Measurements from ENCODE around the gene PARN.
"Not testable (repeated sequence)": the region's sequence is repeated elsewhere in the genome, so short reads cannot be mapped to it uniquely, and the experiment has no call there.

DNA sequence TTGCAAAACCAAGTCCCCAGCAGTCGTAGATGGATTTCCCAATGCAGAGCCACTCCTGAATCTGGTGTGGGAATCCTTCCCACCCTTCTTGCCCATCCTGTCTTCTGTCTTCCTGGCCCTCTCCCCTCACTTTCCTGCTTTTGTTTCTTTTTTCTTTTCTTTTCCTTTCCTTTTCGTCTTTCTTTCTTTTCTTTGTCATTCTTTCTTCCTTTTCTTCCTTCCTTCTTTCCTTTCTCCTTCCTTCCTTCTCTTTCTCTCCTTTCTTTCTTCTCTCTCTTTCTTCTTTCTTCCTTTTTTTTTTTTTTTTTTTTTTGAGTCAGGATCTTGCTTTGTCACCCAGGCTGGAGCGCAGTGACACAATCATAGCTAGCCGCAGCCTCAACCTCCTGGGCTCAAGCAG, 209.8 kb downstream of the PARN start:
- TF ChIP-seq, protein P1, sequence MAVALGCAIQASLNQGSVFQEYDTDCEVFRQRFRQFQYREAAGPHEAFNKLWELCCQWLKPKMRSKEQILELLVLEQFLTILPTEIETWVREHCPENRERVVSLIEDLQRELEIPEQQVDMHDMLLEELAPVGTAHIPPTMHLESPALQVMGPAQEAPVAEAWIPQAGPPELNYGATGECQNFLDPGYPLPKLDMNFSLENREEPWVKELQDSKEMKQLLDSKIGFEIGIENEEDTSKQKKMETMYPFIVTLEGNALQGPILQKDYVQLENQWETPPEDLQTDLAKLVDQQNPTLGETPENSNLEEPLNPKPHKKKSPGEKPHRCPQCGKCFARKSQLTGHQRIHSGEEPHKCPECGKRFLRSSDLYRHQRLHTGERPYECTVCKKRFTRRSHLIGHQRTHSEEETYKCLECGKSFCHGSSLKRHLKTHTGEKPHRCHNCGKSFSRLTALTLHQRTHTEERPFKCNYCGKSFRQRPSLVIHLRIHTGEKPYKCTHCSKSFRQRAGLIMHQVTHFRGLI (CRISPR knock-in tag; IDR thresholded peaks at IDR 0.05) = not testable (repeated sequence)
- TF ChIP-seq CTCF (IDR thresholded peaks at IDR 0.05 in 2 of 3, conservative IDR thresholded peaks at IDR 0.05 in 1 of 3; ENCODE audit: insufficient read depth in 2 of 3, low read depth in 1 of 3, low read length in 3 of 3); NBN (IDR thresholded peaks at IDR 0.05; ENCODE audit: low read depth); KAT2B (IDR thresholded peaks at IDR 0.05; ENCODE audit: low read depth, low read length); POLR2A (conservative IDR thresholded peaks at IDR 0.05): not testable (repeated sequence)

Data from K562 (cell line).